ENCODE data around the gene MIGA2.

DNA sequence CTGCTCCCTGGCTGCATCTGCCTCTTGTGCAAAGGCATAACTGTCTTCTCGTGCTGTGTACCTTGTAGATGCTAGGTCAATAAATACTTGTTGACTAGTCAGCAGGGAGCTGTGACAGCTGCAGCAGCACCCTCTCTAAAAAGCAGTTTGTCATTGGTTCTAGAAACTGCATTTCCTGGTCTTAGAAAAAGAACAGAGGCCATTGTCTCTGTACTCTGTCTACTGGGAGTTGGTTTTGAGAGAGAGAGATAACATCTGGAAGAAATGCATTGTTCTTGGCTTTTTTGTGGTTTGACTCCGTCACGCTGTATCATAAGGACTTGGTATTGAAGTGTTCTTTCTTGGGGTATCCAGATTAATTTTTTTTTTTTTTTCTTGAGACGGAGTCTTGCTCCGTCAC is 40.6 kb upstream of the MIGA2 start:
- TF ChIP-seq, protein P1, sequence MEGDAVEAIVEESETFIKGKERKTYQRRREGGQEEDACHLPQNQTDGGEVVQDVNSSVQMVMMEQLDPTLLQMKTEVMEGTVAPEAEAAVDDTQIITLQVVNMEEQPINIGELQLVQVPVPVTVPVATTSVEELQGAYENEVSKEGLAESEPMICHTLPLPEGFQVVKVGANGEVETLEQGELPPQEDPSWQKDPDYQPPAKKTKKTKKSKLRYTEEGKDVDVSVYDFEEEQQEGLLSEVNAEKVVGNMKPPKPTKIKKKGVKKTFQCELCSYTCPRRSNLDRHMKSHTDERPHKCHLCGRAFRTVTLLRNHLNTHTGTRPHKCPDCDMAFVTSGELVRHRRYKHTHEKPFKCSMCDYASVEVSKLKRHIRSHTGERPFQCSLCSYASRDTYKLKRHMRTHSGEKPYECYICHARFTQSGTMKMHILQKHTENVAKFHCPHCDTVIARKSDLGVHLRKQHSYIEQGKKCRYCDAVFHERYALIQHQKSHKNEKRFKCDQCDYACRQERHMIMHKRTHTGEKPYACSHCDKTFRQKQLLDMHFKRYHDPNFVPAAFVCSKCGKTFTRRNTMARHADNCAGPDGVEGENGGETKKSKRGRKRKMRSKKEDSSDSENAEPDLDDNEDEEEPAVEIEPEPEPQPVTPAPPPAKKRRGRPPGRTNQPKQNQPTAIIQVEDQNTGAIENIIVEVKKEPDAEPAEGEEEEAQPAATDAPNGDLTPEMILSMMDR (conservative IDR thresholded peaks at IDR 0.05; ENCODE audit: low read depth, low read length) = no peak
- TF ChIP-seq FOS (IDR thresholded peaks at IDR 0.05; ENCODE audit: low read depth, low read length) (no peak), POLR2A (IDR thresholded peaks at IDR 0.05; ENCODE audit: low read depth, low read length) (no peak), CEBPB (IDR thresholded peaks at IDR 0.05; ENCODE audit: low read depth, low read length) (no peak), MAFK (IDR thresholded peaks at IDR 0.05; ENCODE audit: low read depth, low read length) (no peak), RCOR1 (IDR thresholded peaks at IDR 0.05; ENCODE audit: insufficient replicate concordance, low read length) (no peak), BHLHE40 (IDR thresholded peaks at IDR 0.05; ENCODE audit: low read depth, low read length) (no peak), RAD21 (IDR thresholded peaks at IDR 0.05; ENCODE audit: low read length) (no peak)
- TF ChIP-seq, protein P2, sequence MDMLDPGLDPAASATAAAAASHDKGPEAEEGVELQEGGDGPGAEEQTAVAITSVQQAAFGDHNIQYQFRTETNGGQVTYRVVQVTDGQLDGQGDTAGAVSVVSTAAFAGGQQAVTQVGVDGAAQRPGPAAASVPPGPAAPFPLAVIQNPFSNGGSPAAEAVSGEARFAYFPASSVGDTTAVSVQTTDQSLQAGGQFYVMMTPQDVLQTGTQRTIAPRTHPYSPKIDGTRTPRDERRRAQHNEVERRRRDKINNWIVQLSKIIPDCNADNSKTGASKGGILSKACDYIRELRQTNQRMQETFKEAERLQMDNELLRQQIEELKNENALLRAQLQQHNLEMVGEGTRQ (IDR thresholded peaks at IDR 0.05; ENCODE audit: low read depth, low read length) = no peak

Data from IMR-90 (cell line).